HG02852 (cell line): ENCODE results near the gene KCND3.

ENCODE experiments used
- ATAC-seq: cut with Tn5 transposase; IDR thresholded peaks from one replicate; pipeline ENCODE4 v1.9.1; 2021; ENCODE audit warnings: mild to moderate bottlenecking, moderate library complexity; ENCODE audit not compliant: unreplicated experiment

The KCND3 gene

DNA sequence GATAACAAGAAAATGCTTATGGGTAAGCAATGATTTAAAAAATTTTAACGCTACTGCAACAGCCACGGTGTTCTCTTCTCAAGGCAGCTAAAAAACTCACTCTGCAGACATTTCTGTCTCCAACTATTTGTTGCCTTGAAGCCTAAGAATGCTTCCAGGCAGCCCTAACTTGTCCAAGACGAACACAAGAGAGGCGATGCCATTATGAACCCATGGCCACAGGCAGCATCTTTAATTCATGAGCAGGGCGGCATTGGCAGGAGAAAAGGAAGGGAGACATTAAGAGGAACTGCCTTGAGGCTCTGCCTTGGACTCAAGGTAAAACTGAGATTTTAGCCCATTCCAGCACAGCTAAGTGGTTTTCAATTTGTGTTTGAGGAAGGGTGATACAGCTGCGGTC, 67.5 kb downstream of the KCND3 start:
- ATAC-seq = no peak

DNA sequence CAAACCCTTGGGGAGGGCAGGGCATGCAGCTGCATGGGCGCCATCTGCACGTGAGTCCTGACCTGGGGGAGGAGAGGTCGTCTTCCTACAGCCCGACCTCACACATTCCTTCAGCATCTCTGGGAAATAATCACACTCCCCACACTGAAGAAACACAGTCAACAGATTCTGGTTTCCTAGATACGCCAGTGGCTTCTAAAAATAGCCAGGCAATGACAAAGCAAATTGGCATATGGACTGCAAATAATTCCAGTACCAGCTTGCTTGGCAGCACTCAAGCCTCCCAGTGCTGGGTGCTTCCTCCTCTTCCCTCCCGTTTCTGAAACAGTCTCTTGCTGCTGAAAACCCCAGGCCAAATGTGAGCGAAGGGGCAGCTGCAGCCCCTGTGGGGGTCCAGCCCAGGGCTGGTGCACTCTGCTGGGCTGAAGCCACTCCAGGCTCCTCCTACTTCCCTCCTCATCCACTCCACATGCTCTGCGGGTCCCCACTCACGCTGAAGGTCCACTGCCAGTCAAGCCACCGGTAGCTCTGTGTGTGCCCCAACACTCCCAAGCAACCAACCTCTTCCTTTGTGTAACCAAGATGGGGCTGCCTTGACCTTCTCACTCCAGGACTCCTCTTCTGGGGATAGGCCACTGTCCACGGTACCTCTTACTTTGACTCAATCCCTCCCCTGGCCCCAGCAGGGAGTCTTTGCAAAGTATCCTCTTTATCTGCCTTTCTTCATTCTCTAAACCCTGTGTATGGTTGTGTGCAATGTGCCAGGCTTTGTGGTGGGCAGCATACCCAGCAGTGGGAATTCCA, 69.0 kb downstream of the KCND3 start:
- ATAC-seq = no peak

DNA sequence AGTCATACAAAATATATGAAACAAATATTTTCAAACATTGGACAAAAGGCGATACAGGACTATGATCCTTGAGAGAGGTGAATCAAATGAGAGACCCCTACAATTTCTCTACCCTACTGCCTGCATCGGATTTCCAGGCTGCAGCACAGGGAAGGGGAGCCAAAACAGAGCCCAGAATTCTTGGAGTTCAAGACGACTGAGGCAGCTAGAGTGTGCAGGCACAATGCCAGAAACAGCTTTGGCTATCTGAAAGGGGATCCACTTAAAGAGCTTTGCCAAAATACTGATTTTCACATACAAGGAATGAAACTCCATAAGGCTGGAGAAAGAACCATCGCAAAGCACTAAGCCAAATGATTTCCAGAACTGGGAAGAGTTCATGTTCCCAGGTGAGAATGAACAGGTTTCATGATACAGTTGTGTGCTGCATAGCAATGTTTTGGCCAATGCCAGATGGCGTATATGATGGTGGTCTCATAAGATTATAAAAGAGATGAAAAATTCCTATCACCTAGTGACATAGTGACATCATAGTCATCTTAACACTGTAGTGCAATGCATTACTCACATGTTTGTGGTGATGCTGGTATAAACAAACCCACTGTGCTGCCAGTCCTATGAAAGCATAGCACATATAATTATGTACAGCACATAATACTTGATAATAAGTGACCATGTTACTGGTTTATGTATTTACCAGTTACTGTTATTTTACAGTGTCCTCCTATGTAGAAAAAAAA, 77.5 kb downstream of the KCND3 start:
- ATAC-seq = no peak

DNA sequence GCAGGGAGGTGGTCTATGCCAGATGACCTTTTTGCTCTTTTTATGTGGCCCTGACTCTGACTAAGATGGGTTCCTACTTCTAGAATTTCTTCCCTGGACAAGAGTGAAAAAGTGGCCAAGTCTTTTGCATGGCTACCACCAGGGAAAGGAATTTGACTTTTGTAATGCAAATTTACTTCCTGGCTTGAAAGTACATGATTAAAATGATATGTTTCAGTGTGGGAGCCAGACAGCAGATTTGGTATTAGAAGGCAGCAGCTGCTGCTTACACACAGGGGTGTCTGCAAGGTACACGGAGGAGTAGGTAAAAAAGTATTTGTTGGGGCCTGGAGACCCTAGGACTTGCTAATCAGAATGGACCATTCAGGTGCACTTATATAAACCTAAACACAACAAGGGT, 78.4 kb downstream of the KCND3 start:
- ATAC-seq = no peak

DNA sequence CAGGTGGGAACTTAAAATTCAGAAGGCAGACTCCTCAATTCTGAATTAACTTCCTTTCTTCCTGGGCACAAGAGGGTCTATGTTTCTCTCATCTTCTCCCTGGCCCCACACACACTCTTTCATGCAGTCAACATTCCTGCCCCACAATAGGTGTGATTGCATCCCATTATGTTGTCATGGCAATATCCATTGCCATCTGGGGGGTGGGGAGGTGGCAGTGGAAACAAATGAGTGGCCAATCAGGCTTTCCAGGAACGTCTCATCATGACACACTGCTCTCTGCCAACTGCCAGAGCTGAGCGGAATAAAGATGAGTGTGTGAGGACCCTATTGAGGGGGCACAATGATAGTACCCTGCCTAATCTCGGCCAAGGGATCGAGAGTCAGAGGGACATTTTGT, 80.4 kb downstream of the KCND3 start:
- ATAC-seq = no peak

DNA sequence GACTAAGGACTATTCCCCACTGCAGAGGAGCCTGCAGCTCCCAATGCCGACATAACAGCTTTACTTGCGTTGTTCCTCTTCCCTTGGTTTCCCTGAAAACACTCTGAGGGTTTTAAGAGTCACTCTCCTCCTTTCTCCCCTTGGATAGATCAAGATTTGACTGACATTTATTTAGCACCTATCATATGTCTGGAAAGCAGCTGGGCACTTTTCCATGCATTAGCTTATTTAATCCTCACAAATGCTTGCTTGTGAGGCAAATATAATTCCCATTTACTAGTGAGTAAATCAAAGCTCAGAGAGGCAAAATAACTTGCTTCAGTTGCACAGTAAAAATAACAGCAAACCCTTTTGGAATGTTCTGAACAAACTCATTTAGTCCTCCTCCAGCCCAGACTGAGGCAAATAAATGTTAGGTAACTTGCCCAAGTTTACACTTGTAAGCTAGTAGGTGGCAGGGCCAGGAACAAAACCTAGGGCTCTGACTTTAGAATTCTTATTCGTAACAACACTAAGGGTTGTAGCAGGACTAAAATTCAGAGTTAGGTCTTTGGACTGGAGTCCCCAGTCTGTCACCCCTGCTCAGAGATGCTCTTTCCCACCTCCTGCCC, 81.4 kb downstream of the KCND3 start:
- ATAC-seq = no peak

DNA sequence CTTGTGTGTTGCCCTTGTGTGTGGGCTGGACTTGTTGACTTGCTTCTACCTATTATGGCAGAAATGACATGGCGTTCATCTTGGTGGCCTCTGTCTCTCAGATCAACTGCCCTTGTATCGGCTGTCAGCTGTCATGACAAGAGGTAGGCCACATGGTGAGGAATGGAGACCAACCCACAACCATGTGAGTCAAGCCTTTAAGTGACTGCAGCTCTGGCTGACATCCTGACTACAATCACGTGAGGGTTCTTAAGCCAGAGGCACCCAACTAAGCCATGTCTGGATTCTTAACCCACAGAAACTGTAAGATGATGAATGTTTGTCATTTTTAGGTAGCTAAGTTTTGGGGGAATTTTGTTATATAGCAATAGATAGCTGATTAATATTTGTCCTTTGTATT, 82.1 kb downstream of the KCND3 start:
- ATAC-seq = no peak

DNA sequence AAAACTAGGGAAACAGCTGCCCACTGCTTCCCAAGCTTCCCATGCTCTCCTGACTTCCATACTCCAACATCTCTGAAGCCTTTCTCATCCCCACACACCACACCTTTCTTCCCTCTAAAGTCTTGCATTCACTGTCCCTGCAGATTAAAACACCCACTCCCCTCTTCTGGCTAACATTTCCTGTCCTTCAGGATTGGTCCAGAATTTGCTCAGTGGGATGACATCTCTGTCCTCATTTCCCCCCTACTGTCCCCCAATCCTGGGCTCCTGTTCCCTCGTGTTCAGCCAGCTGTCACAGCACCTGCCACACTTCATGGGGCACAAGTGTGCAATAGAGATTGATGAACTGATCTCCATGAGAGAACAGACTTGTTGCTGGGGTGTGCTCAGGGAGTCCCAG, 82.7 kb downstream of the KCND3 start:
- ATAC-seq = no peak

DNA sequence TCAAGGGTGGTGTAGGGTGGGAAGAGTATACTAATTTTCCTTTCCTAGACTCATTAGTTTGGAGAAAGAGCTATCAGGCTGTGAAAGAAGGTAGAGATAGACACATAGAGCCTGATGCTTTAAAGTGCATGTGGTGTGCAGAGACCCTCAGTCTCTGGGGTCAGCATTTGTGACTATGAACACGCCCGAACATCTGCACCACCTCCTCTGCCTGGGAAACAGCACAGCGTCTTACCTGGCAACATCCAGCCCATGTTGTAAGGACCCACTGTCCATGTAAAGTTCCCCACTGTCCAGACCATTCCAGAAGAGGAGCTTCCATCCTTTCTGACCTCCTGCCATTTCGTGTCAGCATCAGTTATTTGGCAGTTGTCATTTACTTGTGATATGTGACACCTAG, 83.4 kb downstream of the KCND3 start:
- ATAC-seq = no peak

DNA sequence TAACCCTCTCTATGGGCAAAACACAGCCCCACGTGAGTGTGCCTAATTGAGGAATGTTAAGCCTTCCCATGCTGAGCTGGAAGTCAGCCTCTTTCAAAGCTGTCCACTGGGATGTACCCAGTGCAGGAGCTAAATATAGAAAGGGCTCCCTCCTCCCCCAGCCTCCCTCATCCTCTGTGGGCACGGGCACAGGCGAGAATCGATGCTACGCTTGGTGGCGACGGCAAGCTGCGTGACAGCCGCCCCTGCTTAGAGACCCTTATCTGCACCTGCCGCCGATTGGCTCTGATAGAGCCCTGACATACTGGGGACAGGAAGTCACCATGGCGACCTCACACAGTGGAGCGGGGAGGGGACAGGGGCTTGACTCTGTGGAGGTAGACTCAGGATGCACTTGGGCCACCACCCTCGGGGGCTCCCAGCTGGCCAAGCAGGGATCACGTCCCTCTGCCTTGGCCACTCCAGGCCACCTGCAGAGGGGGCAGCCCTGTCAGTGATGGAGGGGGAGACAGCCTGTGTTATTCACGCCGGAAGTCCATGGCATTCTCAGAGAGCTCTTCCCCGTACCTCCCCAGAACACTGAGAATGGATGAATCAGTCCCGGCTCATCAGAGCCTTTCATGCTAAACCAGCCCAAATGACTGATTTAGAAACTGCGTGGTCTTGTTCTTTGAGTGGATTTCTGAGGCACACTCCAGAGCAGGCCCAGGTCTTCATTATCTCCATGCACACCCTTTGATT, 84.8 kb downstream of the KCND3 start:
- ATAC-seq = peak; percentile 41

DNA sequence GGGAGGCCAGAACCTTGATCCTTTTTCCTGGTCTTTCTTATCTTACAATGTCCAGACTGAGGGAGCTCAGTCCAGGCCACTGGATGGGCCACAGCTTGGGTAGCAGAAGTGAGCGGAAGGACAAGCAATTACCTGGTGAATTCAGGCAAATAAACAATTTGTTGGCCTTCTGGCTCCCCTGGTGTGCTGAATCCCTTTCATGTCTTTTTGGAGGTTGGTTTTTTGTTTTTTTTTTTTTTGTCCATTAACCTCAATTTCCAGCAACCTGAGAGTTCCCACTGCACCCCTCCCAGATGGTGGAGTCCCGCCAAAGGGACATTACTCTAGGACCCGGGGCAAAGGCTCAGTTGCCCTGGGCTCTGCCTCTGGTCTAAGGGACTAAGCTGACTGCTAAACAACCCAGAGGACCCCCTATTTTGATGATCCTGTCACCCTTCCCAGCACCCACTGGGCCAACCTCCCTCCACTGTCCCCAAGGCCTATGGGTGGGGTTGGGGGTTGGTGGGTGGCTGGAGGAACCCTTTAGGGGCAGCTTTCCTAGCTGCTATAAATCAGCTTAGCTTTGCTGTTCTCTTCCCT, 85.5 kb downstream of the KCND3 start:
- ATAC-seq = no peak

DNA sequence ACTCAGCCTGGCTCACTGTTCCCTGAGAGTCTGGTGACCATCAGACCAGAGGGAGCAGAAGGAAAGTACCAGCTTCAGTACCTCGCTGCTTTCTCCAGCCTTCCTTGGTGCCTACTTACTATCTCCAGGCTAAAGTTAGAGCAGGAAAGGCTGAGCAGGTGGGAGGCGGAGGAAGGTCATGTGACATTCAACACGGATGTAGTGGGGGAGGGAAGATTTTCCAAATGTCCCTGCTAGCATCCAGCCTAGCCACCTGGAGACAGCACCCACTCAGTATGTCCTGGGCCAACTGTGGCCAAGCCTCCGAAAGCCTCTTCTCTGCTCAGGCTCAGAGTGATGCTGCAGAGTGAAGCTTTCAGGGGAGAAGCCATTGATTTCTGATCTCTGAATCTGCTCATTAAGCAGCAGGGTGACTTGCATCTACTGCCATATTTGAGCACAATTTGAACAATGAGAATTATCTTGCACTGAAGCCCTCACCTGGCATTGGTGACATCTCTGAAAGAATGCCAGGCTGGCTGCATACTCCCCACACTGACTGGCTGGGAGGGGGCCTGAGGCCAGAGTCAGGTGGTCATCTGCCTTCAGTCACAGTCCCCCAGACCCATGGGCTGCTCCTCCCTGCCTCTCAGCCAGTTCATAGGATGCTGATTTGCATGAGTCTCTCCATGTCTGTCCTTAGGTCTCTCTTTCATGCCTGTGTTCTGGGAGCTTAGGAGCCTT, 86.2 kb downstream of the KCND3 start:
- no peak for ATAC-seq

DNA sequence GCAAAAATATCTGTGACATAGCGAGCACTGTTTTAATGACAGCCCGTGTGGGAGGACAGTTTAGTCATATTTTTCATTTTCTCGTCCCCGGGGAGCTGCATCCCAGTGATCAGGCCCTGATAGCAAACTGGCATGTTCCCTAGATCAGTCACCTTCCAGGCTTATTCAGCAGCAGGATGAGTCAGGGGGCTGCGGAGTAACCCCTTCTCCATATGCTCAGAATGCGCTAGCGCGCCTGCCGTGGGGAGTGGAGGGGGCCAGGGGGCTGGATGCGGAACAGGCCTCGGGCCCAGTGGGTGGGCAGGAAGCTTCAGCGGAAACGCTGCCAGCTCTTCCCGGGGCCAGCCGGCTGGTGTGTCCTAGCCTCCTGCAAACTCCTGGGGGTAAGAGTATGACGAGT, 94.0 kb downstream of the KCND3 start:
- no peak for ATAC-seq

DNA sequence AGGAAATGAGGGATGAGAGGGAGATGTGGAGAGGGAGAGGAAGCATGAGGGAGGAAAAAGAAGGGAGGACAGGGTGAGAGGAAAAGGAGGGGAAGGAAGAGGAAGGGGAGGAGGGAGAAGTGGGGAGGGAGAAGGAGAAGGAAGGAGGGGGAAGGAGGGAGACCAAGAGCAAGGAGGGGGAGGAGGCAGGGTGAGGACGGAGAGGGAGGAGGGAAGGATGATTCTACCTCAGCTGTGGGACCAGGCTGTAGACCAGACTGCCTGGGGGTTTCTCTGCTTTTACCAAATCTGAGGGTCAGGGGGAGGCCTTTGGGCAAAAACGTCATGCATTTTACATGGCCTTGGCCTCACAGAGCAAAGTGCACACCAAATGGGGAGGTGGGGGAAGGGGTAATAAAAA, 94.5 kb downstream of the KCND3 start:
- ATAC-seq = no peak

DNA sequence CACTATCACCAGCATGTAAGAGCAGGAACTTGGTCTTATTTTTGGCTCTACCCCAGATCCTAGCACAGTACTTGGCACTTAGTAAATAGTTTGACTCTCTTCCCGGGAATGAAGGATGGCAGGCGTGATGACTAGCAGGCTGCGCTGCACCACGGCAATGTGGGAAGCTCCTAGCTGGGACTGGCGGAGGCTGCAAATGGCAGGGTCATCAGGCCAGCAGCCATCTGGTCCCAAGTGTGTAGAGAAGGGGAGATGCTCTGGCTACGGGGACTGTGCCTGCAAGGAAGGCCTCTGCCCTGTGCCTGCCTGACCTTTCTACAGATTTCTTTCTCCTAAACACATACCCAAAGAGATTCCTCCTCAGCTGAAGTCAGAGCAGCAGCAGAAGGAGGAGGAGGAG, 95.0 kb downstream of the KCND3 start:
- no peak for ATAC-seq

DNA sequence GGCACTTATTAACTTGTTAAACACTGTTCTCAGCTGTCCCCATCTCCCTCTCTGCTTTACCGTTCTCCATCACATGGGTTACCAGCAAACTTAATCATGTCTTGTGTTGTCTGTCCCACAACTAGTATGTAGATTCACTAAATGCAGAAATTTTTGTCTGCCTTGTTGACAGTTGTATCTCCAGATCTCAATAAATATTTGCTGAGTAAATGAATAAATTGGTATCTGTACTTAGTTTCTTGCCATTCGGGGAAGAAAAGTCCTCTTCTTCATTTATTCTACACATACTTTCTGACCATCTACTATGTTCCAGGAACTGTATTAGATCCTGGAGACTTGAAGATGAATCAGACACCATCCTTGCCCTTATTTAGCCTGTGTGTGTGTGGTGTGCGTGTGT, 97.9 kb downstream of the KCND3 start:
- ATAC-seq = no peak

DNA sequence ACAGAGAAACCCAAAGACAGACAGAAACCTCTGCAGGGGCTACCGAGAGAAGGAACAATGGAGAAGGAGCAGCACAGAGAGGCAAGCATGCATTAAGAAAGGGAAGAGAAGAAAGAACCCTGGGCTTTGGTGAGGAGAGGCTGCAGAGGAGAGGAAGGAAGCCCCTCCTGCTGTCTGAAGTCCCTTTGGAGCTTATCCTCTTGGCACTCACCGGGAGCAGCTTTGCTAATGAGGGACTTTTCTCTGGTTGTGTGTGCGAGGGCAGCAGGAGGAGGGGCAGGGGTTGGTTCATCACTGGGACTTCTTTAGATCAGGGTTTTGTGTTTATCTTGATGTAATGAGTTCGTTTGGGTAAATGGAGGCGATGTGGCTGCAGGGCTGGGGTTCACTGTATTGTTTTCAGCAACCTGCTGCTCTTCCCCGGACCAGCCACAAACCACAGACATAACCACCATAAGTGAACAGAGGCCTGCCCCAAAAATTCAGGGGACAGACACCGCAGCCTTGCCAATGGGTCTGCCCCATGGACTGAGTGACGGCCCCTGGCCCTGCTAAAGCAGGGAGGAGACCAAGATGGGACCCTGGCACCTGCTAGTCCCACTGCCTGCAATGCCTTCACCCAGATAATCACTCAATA, 100.6 kb downstream of the KCND3 start:
- ATAC-seq = no peak

DNA sequence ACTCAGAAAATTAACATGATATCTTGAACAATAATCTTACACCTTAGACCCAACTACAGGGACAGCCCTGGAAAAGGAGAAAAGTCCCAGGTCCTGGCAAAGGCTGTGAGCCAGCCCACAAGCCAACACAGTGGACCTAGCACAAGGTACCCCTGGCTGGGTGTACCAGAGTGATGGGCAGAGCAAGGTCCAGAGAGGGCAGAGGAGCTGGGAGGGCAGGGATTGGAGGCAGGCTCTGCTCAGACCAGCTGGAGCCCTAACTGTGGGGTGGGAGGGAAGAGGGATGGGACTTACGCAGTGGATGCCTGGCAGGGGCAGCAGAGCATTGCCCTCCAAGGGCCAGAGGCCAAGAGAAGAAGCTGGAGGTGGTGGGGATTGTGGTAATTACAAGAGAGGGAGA, 101.6 kb downstream of the KCND3 start:
- no peak for ATAC-seq

DNA sequence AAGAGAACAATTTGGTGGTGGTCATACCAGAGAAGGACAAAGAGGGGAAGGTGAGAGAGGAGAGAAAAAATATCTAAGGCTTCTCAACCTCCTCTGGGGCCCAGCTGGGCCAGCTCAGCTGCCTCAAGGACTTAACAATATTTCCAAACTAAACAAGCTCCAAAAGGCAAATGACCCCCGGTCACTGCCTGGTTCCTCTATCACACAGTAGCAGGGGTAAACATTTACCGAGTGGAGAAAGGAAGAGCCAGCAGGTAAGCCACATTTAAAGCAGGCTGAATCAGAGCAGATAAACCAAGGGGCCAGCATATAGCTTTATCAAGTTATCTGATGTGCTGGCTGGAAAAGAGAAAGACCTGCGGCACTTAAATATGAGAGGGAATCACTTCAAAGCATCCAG, 102.1 kb downstream of the KCND3 start:
- no peak for ATAC-seq

DNA sequence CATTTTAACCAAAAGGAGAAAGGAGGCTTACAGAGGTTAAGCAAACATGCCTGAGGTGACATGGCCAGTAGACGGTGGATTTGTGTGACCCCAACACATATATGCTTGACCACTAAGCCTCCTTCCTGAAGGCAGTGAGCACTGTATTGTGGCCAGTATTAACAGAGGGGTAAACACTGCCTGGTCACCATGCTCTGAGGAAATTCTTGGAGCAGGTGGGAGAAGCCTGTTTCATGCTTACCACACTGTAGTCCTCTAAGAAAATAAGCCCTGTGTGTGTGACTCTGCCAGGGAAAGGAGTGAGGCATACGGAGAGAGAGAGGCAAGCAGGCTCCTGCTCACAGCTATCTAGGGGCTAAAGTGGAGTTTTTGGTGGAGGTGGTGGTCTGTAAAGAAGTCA, 102.7 kb downstream of the KCND3 start:
- ATAC-seq = no peak
